HEK293 (cell line): Measurements from ENCODE around the gene PFKM.
A peak's percentile ranks its signal among the peaks of the same experiment; 100 is the strongest.

Source experiments
- CTCF ChIP-seq: fragments of 450-650 bp; formaldehyde crosslinking; IDR thresholded peaks from 2 replicates; pipeline ENCODE4 v1.5.1; 2016; ENCODE audit warnings: missing biosample characterization, missing genetic modification characterization
- SALL2 ChIP-seq: fragments of 450-650 bp; formaldehyde crosslinking; IDR thresholded peaks from 2 replicates; pipeline ENCODE4 v1.5.0; 2017; ENCODE audit warnings: missing biosample characterization, mild to moderate bottlenecking, missing genetic modification characterization, borderline replicate concordance
- SP2 ChIP-seq: fragments of 450-650 bp; formaldehyde crosslinking; IDR thresholded peaks from 2 replicates; pipeline ENCODE4 v1.5.1; 2016; ENCODE audit warnings: missing biosample characterization, missing genetic modification characterization
- ZBTB1 ChIP-seq: fragments of 450-650 bp; formaldehyde crosslinking; IDR thresholded peaks from 2 replicates; pipeline ENCODE4 v1.5.1; 2016; ENCODE audit warnings: missing biosample characterization, missing genetic modification characterization
- ZFHX2 ChIP-seq: fragments of 450-650 bp; formaldehyde crosslinking; conservative IDR thresholded peaks from 2 replicates; pipeline ENCODE4 v1.5.1; 2016; ENCODE audit warnings: missing biosample characterization, missing genetic modification characterization
- ZNF121 ChIP-seq: fragments of 450-650 bp; formaldehyde crosslinking; IDR thresholded peaks from 2 replicates; pipeline ENCODE4 v1.5.1; 2016; ENCODE audit warnings: missing biosample characterization, missing genetic modification characterization

DNA sequence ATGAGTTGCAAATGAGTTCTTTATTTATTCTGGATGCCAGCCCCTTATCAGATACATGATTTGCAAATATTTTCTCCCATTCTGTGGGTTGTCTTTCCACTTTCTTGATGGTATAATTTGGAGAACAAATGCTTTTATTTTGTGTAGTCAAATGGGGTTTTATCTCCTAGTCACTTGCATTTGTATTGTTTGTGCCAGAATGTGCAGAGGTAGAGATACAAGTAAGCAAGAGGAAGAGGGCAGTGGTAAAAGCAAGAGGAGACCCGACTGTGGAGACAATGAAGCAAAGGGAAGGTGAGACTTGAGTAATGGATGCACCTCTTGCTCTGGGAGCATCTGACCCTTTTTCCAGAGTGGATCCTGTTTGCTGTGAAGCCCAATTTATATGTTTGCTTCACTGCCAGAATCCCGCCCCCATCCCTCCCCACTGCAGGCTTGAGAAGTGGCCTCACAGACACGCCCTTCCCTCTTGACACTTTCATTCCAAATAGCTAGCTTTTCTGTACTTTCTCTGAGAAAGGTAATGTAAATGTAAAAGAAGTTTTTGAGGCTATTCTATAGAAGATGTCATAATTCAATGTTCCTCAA is 786 bp upstream of the PFKM start:
- TF ChIP-seq SP2 (tag by site-specific recombination) = peak; percentile 10
- TF ChIP-seq ZFHX2 (tag by site-specific recombination) = no peak
- no peak for TF ChIP-seq SALL2 (tag by site-specific recombination)
- no peak for TF ChIP-seq ZBTB1 (tag by site-specific recombination)
- no peak for TF ChIP-seq CTCF
- no peak for TF ChIP-seq ZNF121 (tag by site-specific recombination)
